T-helper 17 cell (primary cell): ENCODE results near the gene RFTN1. TPM values are rescaled to one million over a fixed set of nuclear protein-coding genes. Genes with fewer than 3 reads are reported as not detected.
A peak's percentile ranks its signal among the peaks of the same experiment; 100 is the strongest.

Experiments
- ATAC-seq: fragments of 150-1000 bp; cut with Tn5 transposase; 2 replicates; pipeline ENCODE4 v1.10.0; 2021; ENCODE audit warnings: mild to moderate bottlenecking, moderate library complexity
- DNase-seq, 3 donors: peaks; one replicate each; pipeline versions ENCODE4 v3.0.0 to v3.0.0-alpha.2; 2020 to 2021
- H3K9me3 ChIP-seq: one replicate; pipeline ENCODE4 v1.7.0; 2013; ENCODE audit warnings: low read length, mild to moderate bottlenecking; ENCODE audit not compliant: control insufficient read depth, poor library complexity, severe bottlenecking
- H3K27ac Mint-ChIP-seq: one replicate; pipeline ENCODE4 v1.8.0; 2022; ENCODE audit warnings: mild to moderate bottlenecking, moderate library complexity, mixed read lengths
- H3K27me3 Mint-ChIP-seq: one replicate; pipeline ENCODE4 v1.8.0; 2022; ENCODE audit warnings: mixed read lengths
- H3K36me3 Mint-ChIP-seq: one replicate; pipeline ENCODE4 v1.8.0; 2022; ENCODE audit warnings: low read depth, mixed read lengths
- H3K4me1 Mint-ChIP-seq: one replicate; pipeline ENCODE4 v1.8.0; 2022; ENCODE audit warnings: mild to moderate bottlenecking, mixed read lengths
- H3K4me3 Mint-ChIP-seq: one replicate; pipeline ENCODE4 v1.8.0; 2022; ENCODE audit warnings: mild to moderate bottlenecking, moderate library complexity, mixed read lengths
- total RNA-seq, 4 donors: library from RNA in 2 of 4; stranded (reverse) in 2 of 4; gene quantifications; one replicate each; pipeline ENCODE4 v1.2.3 and lab custom pipeline; 2022 to 2026

The RFTN1 gene
- total RNA-seq, 2 donors from 2014 or later = 51.8 to 55.8 TPM

- no peaks in the 10 kb centered on the region for H3K9me3 ChIP-seq
- Mint-ChIP-seq H3K27me3 (no peaks in the 10 kb centered on the region), H3K36me3 (peaks cover 2% of the 10 kb centered on the region), H3K4me3 (no peak overlapping the region), H3K4me1 (no peaks in the 10 kb centered on the region), H3K27ac (no peak overlapping the region)
- DNase-seq = no peak
- no peak for ATAC-seq
Measured at GRCh38 chr3:16272588-16272987, 240.9 kb downstream of the RFTN1 start.

GRCh38 chr3:16270855-16271254 lies 242.6 kb downstream of the RFTN1 start:
- H3K4me3 Mint-ChIP-seq = no peak overlapping the region
- H3K27ac Mint-ChIP-seq = no peak overlapping the region
- peaks cover 6% of the 10 kb centered on the region for H3K4me1 Mint-ChIP-seq
- DNase-seq (no peak), ATAC-seq (no peak)
- no peaks in the 10 kb centered on the region for H3K27me3 Mint-ChIP-seq
- H3K9me3 ChIP-seq = no peaks in the 10 kb centered on the region
- H3K36me3 Mint-ChIP-seq = peaks cover 2% of the 10 kb centered on the region

- no peaks in the 10 kb centered on the region for H3K27me3 Mint-ChIP-seq
- H3K4me3 Mint-ChIP-seq = no peak overlapping the region
- DNase-seq (no peak), ATAC-seq (no peak)
- H3K27ac Mint-ChIP-seq = peak overlapping the region; percentile 98
- no peaks in the 10 kb centered on the region for H3K9me3 ChIP-seq
- H3K36me3 Mint-ChIP-seq = no peaks in the 10 kb centered on the region
- H3K4me1 Mint-ChIP-seq = peaks cover 13% of the 10 kb centered on the region
Measured at GRCh38 chr3:16266714-16267113, 246.8 kb downstream of the RFTN1 start.

Other genes with a start within 250 kb of the RFTN1 start
- 10 to 100 TPM; 16.1 to 22.8 TPM for gene DPH3, start 248.8 kb downstream of the RFTN1 start, total RNA-seq
- gene OXNAD1, start 248.5 kb downstream of the RFTN1 start, total RNA-seq = 10 to 100 TPM; 73.1 to 89.3 TPM
- not detected for gene DAZL, start 91.7 kb upstream of the RFTN1 start, total RNA-seq